ENCODE data around the gene TSPAN15.

Gene TSPAN15

DNA sequence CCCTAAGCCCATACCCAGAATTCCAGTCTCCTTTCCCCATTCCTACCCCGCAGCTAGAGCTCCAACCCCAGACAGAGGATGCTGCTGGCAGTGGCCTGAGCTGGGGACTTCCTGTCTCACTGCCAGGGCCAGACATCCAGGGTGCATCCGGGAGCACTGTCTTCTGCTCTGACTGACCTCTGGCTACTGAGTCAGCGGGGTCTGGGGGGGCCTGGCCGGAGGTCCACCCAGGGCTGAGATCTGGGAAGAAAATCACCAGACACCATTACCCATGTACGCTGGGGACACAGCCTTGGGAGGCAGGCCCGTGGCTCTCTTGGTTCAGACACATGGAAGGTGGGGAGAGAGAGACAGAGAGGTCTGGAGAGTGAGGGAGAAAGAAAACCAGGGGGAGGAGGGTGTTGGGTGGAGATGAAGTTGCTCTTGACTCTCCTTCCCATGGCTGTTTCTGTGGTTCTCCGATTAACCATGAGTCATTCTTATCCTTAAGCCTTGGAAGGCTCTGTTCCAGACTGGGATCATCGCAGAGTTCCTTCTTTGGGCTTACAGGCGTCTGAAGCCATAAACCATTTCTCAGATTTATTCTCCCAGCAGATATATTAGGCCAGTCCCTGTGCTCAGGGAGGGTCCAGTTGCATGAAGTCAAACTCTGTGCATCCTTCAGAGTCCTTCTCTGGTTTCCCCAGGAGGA lies 23.6 kb downstream of the TSPAN15 start:
- Histone ChIP-seq H3K27ac (ENCODE audit: poor library complexity, severe bottlenecking) (peak overlapping the region; percentile 18), H3K9me3 (ENCODE audit: severe bottlenecking) (no peaks in the 10 kb centered on the region), H3K4me3 (ENCODE audit: severe bottlenecking) (no peak overlapping the region), H3K4me1 (ENCODE audit: insufficient read depth, poor library complexity, severe bottlenecking) (peaks cover 8% of the 10 kb centered on the region), H3K27me3 (ENCODE audit: insufficient read depth, poor library complexity, severe bottlenecking) (no peaks in the 10 kb centered on the region), H3K36me3 (ENCODE audit: low read depth) (no peaks in the 10 kb centered on the region)
- ATAC-seq (ENCODE audit: low read depth): peak; percentile 89
- TF ChIP-seq, protein P1, sequence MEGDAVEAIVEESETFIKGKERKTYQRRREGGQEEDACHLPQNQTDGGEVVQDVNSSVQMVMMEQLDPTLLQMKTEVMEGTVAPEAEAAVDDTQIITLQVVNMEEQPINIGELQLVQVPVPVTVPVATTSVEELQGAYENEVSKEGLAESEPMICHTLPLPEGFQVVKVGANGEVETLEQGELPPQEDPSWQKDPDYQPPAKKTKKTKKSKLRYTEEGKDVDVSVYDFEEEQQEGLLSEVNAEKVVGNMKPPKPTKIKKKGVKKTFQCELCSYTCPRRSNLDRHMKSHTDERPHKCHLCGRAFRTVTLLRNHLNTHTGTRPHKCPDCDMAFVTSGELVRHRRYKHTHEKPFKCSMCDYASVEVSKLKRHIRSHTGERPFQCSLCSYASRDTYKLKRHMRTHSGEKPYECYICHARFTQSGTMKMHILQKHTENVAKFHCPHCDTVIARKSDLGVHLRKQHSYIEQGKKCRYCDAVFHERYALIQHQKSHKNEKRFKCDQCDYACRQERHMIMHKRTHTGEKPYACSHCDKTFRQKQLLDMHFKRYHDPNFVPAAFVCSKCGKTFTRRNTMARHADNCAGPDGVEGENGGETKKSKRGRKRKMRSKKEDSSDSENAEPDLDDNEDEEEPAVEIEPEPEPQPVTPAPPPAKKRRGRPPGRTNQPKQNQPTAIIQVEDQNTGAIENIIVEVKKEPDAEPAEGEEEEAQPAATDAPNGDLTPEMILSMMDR (IDR thresholded peaks at IDR 0.05; ENCODE audit: poor library complexity, severe bottlenecking): no peak
- DNase-seq (ENCODE audit: low spot score): no peak

DNA sequence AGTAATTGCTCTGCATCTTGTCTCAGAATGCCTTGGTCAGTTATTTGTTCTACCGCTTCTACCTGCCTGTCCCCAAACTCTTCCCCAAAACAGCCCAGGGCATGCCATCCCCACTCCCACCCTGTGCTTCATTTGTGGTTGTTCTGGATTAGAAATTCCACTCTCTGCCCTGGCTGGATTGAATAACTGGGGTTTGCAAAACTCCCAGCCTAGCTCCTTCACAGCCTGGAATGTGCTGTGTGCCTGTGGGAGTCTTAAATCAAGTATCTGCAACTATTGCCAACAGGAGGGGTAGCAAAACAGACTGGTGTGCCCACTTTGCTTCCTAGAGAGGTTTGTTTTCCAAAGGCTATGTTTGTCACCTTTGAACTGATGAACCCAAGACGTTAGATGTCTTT lies 24.2 kb downstream of the TSPAN15 start:
- H3K36me3 ChIP-seq (ENCODE audit: low read depth): no peaks in the 10 kb centered on the region
- H3K4me3 ChIP-seq (ENCODE audit: severe bottlenecking): no peak overlapping the region
- ATAC-seq (ENCODE audit: low read depth): no peak
- no peak for DNase-seq (ENCODE audit: low spot score)
- H3K27me3 ChIP-seq (ENCODE audit: insufficient read depth, poor library complexity, severe bottlenecking): no peaks in the 10 kb centered on the region
- H3K27ac ChIP-seq (ENCODE audit: poor library complexity, severe bottlenecking): no peak overlapping the region
- H3K9me3 ChIP-seq (ENCODE audit: severe bottlenecking): no peaks in the 10 kb centered on the region
- H3K4me1 ChIP-seq (ENCODE audit: insufficient read depth, poor library complexity, severe bottlenecking): peaks cover 8% of the 10 kb centered on the region
- TF ChIP-seq, protein P1 (IDR thresholded peaks at IDR 0.05; ENCODE audit: poor library complexity, severe bottlenecking): no peak

DNA sequence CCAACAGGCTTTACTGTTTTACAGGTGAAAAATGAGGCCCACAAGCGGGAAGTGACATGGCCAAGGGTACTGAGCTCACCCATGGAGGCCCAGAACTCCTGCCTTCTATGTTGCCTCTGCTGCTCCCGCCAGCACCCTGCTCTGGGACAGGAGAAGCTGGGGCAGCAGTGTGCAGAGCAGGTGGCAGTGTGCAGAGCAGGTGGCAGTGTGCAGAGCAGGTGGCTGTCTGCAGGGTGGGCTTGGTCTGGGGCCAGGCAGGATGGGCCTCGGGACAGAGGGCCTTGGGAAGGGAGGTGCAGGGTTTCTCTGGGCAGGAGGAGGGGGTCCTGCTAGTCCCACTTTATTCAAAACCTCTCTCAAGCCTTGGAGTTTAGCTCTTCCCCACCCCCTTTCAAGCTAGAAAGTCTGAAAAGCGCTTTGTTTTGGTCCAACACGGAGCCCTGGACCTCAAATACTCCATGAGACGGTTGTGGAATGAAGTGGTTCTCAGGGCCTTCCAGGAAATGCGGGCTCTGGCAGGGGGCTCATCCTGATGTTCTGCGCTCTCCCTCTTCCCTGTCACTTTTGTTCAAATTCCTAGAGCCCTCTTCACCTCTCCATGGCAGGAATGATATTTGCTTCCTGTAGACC lies 26.8 kb downstream of the TSPAN15 start:
- TF ChIP-seq, protein P1 (IDR thresholded peaks at IDR 0.05; ENCODE audit: poor library complexity, severe bottlenecking): no peak
- Histone ChIP-seq H3K36me3 (ENCODE audit: low read depth) (no peaks in the 10 kb centered on the region), H3K27ac (ENCODE audit: poor library complexity, severe bottlenecking) (no peak overlapping the region), H3K27me3 (ENCODE audit: insufficient read depth, poor library complexity, severe bottlenecking) (no peaks in the 10 kb centered on the region), H3K4me3 (ENCODE audit: severe bottlenecking) (no peak overlapping the region), H3K9me3 (ENCODE audit: severe bottlenecking) (no peaks in the 10 kb centered on the region), H3K4me1 (ENCODE audit: insufficient read depth, poor library complexity, severe bottlenecking) (peaks cover 8% of the 10 kb centered on the region)
- DNase-seq (ENCODE audit: low spot score) (no peak), ATAC-seq (ENCODE audit: low read depth) (no peak)

DNA sequence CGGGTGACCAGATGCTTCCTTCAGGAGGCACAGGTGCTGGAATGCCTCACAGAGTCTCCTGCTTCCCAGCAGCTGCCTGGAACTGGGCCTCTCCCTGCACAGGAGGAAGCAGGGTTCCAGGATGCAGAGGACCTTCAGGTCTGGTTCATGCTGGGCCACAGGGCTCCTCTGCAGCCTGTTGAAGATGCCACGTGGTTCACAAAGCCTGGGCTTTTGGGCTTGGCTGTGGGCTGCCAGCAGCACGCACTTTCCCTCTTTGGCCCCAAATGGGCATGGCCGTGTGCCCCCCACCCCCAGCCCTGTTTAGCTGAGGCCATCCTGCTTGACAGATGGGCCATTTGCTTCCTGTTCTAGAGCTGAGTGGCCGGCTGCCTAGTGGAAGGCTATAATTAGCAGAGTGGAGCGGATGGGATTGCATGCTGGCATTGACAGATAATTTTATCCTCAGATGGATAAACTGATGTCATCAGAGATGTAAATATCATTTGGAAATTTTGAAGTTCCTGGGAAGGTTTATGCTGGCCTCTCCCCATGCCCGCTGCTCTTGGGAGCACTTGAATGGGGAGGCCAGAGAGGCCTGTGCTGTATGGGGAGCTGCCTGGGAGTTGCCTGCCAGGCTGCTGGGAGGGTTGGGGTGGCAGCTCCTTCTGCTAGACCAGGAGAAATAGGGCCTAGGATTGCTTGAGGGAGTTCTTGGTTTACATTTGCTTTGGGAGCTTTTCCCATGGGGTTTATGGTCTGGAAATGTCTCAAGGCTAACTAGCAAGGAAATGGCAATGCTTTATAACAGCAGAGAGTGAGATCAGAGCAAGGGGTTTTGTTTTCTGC lies 28.2 kb downstream of the TSPAN15 start:
- H3K36me3 ChIP-seq (ENCODE audit: low read depth): no peaks in the 10 kb centered on the region
- no peak for DNase-seq (ENCODE audit: low spot score)
- TF ChIP-seq, protein P1 (IDR thresholded peaks at IDR 0.05; ENCODE audit: poor library complexity, severe bottlenecking): no peak
- H3K4me3 ChIP-seq (ENCODE audit: severe bottlenecking): no peak overlapping the region
- no peak overlapping the region for H3K27ac ChIP-seq (ENCODE audit: poor library complexity, severe bottlenecking)
- peaks cover 8% of the 10 kb centered on the region for H3K4me1 ChIP-seq (ENCODE audit: insufficient read depth, poor library complexity, severe bottlenecking)
- no peak for ATAC-seq (ENCODE audit: low read depth)
- no peaks in the 10 kb centered on the region for H3K9me3 ChIP-seq (ENCODE audit: severe bottlenecking)
- H3K27me3 ChIP-seq (ENCODE audit: insufficient read depth, poor library complexity, severe bottlenecking): no peaks in the 10 kb centered on the region
